ENCODE results near the gene RTP5.
"Not testable (repeated sequence)": the region's sequence is repeated elsewhere in the genome, so short reads cannot be mapped to it uniquely, and the experiment has no call there.

Gene RTP5

DNA sequence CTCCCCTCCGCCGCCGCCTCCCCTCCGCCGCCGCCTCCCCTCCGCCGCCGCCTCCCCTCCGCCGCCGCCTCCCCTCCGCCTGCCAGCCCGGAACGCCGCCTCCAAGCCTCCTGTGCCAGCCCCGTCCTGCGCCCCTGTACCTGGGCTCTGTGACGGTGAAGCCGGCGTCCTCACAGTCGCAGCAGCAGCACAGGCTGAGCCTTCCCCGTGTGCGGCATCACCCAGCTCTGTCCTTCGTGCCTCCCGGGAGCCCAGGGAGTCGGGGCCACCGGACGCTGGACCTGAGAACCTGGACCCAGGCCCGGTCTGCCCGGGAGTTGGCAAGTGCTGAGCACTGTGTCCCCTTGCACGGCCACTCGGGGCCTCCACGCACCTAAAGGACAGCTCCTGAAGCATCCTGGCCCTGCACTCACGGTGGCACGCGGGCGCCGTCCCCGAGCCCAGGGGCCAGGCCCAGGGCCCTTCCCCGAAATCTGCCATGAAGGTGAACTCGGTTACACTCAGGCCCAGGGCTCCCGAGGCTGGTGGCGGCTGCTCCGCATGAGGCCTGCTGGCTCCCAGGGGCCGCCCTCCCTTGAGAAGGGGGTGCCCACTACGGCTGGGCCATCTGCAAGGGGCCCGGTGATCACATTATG lies 32.9 kb downstream of the RTP5 start:
- no peak for DNase-seq (ENCODE audit: low spot score)

DNA sequence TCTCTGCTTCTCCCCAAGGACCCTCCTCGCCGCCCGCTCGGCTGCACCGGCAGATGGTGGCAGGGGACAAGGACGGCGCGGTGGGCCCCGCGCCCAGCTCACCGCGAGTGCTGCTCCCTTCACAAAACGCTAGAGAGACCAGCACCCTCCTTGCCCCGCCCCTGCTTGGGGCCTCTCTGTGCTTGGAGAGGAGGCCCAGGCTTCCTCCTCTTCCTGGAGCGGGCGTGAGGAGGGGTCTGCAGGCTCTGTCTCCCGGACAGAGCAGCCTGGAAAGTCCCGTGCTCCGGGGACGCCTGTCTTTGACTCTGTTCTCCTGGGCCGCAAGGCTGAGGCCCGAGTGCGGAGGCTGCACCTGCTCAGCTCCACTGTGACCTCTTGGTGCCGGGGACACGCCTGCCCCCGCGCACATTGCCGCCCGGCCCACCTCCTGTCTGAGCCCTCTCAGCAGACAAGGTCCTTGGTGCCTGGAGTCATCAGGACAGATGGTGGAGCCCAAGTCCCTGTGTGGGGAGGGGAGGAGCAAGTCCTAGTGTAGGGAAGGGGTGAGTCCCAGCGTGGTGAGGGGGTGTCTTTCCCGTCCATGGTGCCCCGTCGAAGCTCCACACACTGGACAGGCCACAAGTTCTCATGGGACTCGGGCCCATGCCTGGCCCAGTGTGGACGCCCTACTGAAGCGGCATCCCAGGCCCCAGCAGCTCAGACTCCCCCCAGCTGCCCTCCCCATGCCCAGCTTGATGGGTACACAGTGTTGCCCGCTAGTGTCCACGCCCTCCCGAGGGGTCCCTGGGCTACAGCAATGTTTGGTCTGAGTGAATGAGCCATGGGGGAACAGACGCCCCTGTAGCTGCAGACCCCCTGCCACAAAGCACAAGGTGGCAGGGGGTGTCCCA lies 33.8 kb downstream of the RTP5 start:
- no peak for DNase-seq (ENCODE audit: low spot score)

DNA sequence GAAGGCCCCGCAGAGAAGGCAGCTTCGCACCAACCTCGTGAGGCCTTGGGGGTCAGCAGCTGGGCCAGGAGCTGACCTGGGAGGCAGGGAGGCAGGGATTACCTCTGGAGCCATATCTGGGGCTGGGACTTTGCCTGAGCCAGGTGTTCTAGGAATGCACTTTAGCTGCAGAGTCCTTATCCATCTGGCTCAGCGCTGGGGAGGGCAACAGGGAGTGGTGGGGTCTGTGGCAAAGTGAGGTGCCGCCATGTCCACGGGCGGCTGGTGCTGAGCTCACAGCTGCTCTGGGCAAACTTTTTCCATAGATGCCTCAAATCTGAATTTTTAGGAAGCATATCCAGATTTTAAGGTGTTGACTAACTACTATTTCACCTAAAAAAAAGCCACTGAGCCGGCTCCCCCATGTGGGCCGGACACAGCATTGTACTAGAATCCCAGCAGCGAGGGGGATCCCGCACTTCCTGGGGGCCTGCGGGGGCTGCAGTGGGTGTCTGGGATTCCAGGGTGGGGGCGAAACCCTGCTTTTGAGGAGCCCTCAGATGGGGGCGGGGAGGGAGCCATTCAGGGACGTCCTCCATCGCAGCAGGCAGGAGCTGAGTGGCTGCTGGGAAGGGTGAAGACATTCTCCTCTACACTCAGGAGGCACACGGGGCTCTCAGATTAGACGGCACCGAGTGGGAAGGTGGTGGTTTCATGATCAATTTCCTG lies 34.6 kb downstream of the RTP5 start:
- DNase-seq (ENCODE audit: low spot score): no peak

- no peak for DNase-seq (ENCODE audit: low spot score)
These were observed 35.5 kb downstream of the RTP5 start for GRCh38 chr2:241904791-241905710.

DNA sequence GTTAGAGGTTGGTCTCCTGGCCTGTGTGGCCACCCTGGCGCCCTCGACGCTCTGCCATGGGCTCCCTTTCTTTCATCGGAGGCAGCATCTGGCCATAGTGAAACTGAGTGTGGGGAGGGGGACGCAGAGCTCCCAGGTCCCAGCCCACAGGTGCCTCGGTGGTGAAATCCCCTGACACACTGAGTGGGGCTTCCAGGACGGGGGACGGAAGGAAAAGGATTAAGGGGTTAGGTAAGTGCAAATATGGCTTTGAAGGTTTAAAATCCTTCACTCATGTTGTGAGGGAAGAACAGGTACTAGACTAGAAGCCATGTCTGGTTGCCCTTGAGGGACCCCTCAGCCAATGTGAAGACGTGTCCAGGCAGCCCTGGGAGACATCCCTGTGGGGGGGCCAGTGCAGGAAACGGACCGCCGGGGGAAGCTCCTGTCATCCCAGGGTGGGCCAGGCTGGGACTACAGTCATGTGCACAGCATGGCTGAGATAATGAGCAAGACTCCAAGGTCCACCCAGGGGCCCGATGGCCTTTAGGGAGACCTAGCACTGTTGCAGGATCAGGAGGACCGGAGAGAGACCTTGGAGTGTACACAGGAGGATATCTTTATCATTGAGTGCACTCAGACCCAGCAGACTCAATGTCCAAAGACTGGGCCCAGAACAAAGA lies 36.3 kb downstream of the RTP5 start:
- DNase-seq (ENCODE audit: low spot score): no peak

DNA sequence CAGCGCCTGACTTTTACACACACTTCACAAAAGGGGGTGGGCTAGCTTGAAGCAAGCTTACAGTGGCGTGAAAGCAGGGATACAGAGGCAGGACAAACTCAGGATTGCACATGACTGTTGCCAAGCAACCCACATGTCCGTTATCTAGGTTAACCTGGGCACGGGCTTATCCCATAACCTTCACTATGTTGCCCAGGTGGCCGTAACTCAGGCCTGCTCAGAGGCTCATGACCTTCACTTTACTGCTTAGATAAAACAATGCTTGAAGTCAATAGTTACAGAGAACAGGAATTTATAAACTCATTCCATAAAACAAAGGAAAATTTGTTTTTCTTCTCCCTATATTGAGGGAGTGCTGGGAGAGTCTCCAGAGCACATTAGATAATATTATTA lies 36.8 kb downstream of the RTP5 start:
- DNase-seq (ENCODE audit: low spot score): not testable (repeated sequence)

- DNase-seq (ENCODE audit: low spot score): no peak
These were observed 37.5 kb downstream of the RTP5 start for GRCh38 chr2:241906826-241907570.

GRCh38 chr2:241907831-241908230 lies 38.3 kb downstream of the RTP5 start:
- DNase-seq (ENCODE audit: low spot score): not testable (repeated sequence)

DNA sequence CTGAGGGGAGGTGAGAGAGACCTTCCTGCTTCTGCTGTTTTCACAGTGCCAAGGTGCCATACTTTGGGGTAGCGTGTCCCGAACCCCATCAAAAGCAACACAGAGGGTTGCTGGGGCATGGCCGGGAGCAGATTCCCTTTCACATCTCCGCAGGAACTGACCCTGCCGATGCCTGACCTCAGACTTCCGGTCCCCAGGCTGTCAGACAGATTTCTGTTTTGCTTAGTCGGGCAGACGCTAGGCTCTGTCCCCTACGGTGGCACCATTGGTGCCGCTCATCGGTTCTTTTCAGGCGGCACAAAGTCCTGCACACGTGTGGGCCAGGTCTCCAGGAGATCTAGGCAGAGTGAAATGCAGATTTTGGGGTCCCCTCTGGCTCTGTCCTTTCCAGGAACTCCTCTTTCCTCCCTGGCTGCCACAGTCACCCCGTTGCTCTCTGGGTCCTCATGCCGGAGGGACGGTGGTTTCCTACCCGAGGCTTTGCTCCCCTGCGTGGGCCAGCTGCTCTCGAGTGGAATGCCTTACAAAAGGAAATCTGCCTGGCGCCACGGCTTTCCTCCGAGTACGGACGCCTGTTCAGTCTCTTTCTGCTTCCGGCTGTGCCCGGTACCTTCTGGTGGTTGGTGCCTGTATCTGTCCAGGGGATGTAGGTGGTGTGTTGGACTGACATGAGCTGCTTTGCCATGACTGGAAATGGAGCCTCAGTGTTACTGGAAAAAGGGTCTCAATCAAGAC lies 39.3 kb downstream of the RTP5 start:
- DNase-seq (ENCODE audit: low spot score): no peak

DNA sequence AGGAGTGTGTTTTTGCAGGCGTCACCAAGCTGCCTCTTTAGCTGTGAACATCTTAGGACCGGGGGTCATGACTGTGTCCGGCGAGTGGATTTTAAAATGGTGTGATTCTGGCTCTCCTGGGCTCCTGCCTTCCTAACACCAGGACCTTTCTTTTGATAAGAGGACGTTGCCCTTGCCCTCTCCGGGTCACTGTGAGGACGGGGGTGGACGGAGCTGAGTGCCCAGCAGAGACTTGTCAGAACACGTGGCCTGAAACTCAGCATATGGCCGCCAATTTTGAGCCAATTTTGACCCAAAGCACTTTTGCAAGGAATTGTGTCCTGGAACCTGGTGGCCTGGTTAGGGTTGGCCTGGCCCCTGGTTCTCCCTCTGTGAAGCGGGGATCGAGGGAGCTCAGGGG lies 40.2 kb downstream of the RTP5 start:
- DNase-seq (ENCODE audit: low spot score): no peak

GRCh38 chr2:241910604-241911520 lies 41.3 kb downstream of the RTP5 start:
- DNase-seq (ENCODE audit: low spot score): no peak

GRCh38 chr2:241911551-241911950 lies 42.0 kb downstream of the RTP5 start:
- DNase-seq (ENCODE audit: low spot score): no peak

DNA sequence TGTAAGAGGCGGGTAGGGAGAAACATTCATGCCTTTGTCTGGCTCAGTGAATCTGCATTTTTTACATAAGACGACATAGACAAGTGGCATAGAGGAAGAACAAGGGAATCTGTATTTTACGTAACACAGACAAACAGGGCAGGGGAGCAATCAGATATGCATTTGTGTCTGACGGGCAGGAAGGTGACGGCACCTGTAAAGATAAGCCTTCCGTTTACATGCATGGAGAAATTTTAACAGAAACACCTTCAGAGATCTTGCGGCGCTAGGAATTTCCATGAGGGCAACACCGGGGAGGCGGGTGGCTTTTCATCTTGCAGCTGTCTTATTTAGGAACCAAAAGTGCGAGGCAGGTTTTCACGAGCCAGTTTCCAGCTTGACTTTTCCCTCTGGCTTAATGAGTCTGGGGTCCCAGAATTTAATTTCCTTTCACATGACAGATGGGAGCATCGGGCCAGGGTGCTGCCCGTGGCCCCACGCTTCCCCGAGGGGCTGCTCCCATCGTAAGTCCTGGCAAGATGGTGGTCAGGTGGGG lies 42.6 kb downstream of the RTP5 start:
- DNase-seq (ENCODE audit: low spot score): no peak

- DNase-seq (ENCODE audit: low spot score): no peak
These were observed 44.2 kb downstream of the RTP5 start for GRCh38 chr2:241913703-241914102.

DNA sequence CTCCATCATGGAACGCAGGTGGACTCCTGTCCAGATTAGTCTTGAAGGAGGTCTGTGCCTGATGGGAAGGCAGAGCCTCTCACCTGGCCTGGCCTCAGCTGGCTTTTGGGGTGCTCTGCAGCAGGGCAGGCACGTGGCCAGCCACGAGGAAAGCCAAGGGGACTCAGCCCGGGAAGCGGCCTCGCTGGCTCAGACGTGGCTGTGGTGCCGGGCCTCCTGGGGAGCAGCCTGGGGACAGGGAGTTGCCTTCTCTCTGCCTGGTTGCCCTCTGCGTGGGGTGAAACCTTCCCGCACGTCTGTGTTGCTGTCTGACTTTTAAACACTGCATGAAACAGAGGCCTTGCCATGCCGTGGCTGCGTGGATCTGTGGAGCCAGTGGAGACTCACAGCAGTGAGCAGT lies 45.0 kb downstream of the RTP5 start:
- no peak for DNase-seq (ENCODE audit: low spot score)

GRCh38 chr2:241921631-241922030 lies 52.1 kb downstream of the RTP5 start:
- not testable (repeated sequence) for DNase-seq (ENCODE audit: low spot score)

- no peak for DNase-seq (ENCODE audit: low spot score)
These were observed 52.9 kb downstream of the RTP5 start for GRCh38 chr2:241922411-241922810.

GRCh38 chr2:241922816-241923601 lies 53.5 kb downstream of the RTP5 start:
- DNase-seq (ENCODE audit: low spot score): not testable (repeated sequence)

Measured in AG08395 (cell line).